T-helper 2 cell treated with Interferon-gamma antibody and Interleukin-4, amounts not matched to agents 5 μg/mL and 100 μg/mL, for 36 hours (primary cell): ENCODE measurements around the gene RNF114.
"Not testable (repeated sequence)": the region's sequence is repeated elsewhere in the genome, so short reads cannot be mapped to it uniquely, and the experiment has no call there.

Experiments used
- DNase-seq: peaks from one replicate; pipeline ENCODE4 v3.0.0; 2021; ENCODE audit warnings: low spot score
- H3K27ac Mint-ChIP-seq: one replicate; pipeline ENCODE4 v1.8.0; 2021; ENCODE audit warnings: mild to moderate bottlenecking, mixed read lengths
- H3K27me3 Mint-ChIP-seq: one replicate; pipeline ENCODE4 v1.8.0; 2021; ENCODE audit warnings: low read depth, mixed read lengths
- H3K36me3 Mint-ChIP-seq: one replicate; pipeline ENCODE4 v1.8.0; 2021; ENCODE audit warnings: low read depth, mixed read lengths
- H3K4me1 Mint-ChIP-seq: one replicate; pipeline ENCODE4 v1.8.0; 2021; ENCODE audit warnings: low read depth, mixed read lengths
- H3K4me3 Mint-ChIP-seq: one replicate; pipeline ENCODE4 v1.8.0; 2022; ENCODE audit warnings: mild to moderate bottlenecking, moderate library complexity, mixed read lengths
- H3K9me3 Mint-ChIP-seq: one replicate; pipeline ENCODE4 v1.8.0; 2021; ENCODE audit warnings: mixed read lengths

RNF114 gene

DNA sequence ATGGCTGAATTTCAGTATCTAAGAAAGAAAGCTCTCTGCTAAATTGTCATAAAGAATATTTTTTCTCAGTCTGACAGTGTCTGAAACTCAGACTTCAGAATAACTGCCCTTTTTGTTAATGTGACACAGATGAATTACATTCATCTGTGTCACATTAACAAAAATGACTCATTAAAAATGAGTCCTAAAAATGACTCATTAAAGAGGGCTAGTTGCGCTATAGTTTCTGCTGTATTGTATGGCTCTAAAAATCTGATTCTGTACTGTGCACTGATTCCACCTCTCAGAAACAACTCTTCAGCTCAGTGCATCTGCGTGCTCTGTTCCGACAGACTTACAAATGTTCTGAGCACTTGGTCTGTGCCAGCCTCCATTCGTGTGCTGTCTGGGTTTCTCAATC lies 15.0 kb downstream of the RNF114 start:
- Mint-ChIP-seq H3K9me3 (no peaks in the 10 kb centered on the region), H3K27me3 (no peaks in the 10 kb centered on the region), H3K4me1 (no peaks in the 10 kb centered on the region), H3K36me3 (peaks cover 57% of the 10 kb centered on the region), H3K27ac (no peak overlapping the region), H3K4me3 (no peak overlapping the region)
- no peak for DNase-seq

GRCh38 chr20:49955167-49955566 lies 19.0 kb downstream of the RNF114 start:
- DNase-seq = no peak

GRCh38 chr20:49955830-49956396 lies 19.7 kb downstream of the RNF114 start:
- not testable (repeated sequence) for H3K4me1 Mint-ChIP-seq, H3K4me3 Mint-ChIP-seq, H3K27ac Mint-ChIP-seq, H3K9me3 Mint-ChIP-seq, H3K27me3 Mint-ChIP-seq, DNase-seq
- H3K36me3 Mint-ChIP-seq = peaks cover 33% of the 10 kb centered on the region

More at GRCh38 chr20:49955167-49955566, 19.0 kb downstream of the RNF114 start:
- Mint-ChIP-seq H3K4me3 (no peak overlapping the region), H3K27ac (no peak overlapping the region), H3K9me3 (no peaks in the 10 kb centered on the region), H3K36me3 (peaks cover 39% of the 10 kb centered on the region), H3K27me3 (no peaks in the 10 kb centered on the region), H3K4me1 (no peaks in the 10 kb centered on the region)

- no peaks in the 10 kb centered on the region for H3K27me3 Mint-ChIP-seq
- no peak overlapping the region for H3K4me3 Mint-ChIP-seq
- DNase-seq = no peak
- H3K4me1 Mint-ChIP-seq = no peaks in the 10 kb centered on the region
- H3K36me3 Mint-ChIP-seq = peaks cover 28% of the 10 kb centered on the region
- no peaks in the 10 kb centered on the region for H3K9me3 Mint-ChIP-seq
- no peak overlapping the region for H3K27ac Mint-ChIP-seq
Observed at GRCh38 chr20:49956689-49957088, 20.5 kb downstream of the RNF114 start.

- H3K9me3 Mint-ChIP-seq, DNase-seq, H3K27me3 Mint-ChIP-seq, H3K27ac Mint-ChIP-seq, H3K4me3 Mint-ChIP-seq, H3K4me1 Mint-ChIP-seq: not testable (repeated sequence)
- H3K36me3 Mint-ChIP-seq = peaks cover 23% of the 10 kb centered on the region
Observed at GRCh38 chr20:49957089-49957938, 21.1 kb downstream of the RNF114 start.

- H3K27ac Mint-ChIP-seq = no peak overlapping the region
- no peaks in the 10 kb centered on the region for H3K4me1 Mint-ChIP-seq
- peaks cover 10% of the 10 kb centered on the region for H3K36me3 Mint-ChIP-seq
Observed at GRCh38 chr20:49961413-49961812, 25.2 kb downstream of the RNF114 start.

GRCh38 chr20:49964964-49965780 lies 29.0 kb downstream of the RNF114 start:
- Mint-ChIP-seq H3K27ac (no peak overlapping the region), H3K36me3 (no peaks in the 10 kb centered on the region), H3K9me3 (no peaks in the 10 kb centered on the region), H3K4me3 (no peak overlapping the region), H3K27me3 (no peaks in the 10 kb centered on the region), H3K4me1 (no peaks in the 10 kb centered on the region)
- no peak for DNase-seq

More at GRCh38 chr20:49961413-49961812, 25.2 kb downstream of the RNF114 start:
- H3K9me3 Mint-ChIP-seq = no peaks in the 10 kb centered on the region
- no peak overlapping the region for H3K4me3 Mint-ChIP-seq
- no peaks in the 10 kb centered on the region for H3K27me3 Mint-ChIP-seq
- DNase-seq = no peak

- H3K27me3 Mint-ChIP-seq = no peaks in the 10 kb centered on the region
- no peaks in the 10 kb centered on the region for H3K9me3 Mint-ChIP-seq
- H3K4me1 Mint-ChIP-seq = no peaks in the 10 kb centered on the region
- no peaks in the 10 kb centered on the region for H3K36me3 Mint-ChIP-seq
- DNase-seq = no peak
- no peak overlapping the region for H3K27ac Mint-ChIP-seq
- no peak overlapping the region for H3K4me3 Mint-ChIP-seq
Observed at GRCh38 chr20:49965781-49966305, 29.6 kb downstream of the RNF114 start.

DNA sequence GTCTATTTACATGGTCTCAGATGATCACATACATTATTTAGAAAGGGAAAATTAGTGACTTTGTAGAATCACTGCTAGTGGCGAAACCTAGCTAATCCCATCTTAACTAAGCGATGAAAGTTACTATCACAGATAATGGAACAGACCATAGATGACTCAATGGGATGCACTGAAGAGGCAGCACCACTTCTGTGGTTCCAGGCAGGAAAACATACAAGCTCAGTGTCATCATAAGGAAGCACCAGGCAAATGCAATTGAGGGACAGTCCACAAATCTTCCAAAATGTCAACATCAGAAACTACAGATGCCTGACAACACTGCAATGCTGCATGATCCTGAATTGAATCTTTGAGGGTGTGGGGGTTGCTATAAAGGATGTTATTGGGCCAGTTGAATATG lies 30.7 kb downstream of the RNF114 start:
- Mint-ChIP-seq H3K9me3 (no peaks in the 10 kb centered on the region), H3K4me1 (no peaks in the 10 kb centered on the region), H3K4me3 (no peak overlapping the region), H3K27ac (no peak overlapping the region), H3K27me3 (no peaks in the 10 kb centered on the region), H3K36me3 (no peaks in the 10 kb centered on the region)
- no peak for DNase-seq

DNA sequence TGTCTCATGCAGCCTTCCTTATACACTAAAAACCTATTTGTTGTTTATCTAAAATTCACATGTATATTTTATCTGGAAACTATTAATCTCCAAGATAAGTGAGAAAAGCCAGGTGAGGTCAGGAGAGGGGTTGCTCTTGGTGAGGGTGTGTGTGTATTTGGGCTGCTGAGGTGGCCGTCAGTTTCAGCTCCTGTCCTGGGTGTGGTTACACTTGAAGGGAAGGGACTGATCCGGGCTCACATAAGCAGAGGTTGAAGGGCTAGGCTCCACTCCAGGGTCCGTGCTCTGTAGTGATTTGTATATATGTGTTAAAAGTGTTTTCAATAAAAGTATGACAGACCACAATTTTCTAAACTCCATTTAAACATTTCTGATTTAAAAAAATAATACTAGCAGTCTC lies 33.0 kb downstream of the RNF114 start:
- no peak for DNase-seq
- no peak overlapping the region for H3K4me3 Mint-ChIP-seq
- H3K27me3 Mint-ChIP-seq = no peaks in the 10 kb centered on the region
- H3K4me1 Mint-ChIP-seq = no peaks in the 10 kb centered on the region
- no peaks in the 10 kb centered on the region for H3K36me3 Mint-ChIP-seq
- no peak overlapping the region for H3K27ac Mint-ChIP-seq
- H3K9me3 Mint-ChIP-seq = no peaks in the 10 kb centered on the region

DNA sequence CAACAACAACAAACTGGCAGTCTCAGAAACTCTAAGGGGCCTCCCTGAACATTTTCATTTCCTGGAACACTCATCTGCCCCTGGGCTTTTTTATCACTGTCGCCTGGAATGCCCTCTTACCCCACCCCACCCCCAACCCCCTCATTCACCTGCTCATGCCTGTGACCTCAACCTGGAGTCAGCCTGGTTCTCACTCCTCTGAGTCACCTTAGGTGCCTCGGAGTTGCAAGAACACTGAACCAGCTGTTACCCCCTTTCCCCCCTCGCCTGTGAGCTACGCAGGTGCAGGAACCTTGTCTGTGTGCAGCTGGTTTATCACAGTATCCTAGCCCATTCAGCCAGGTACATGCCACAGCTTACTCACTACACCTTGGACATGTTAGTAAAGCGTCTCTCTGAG lies 33.7 kb downstream of the RNF114 start:
- no peaks in the 10 kb centered on the region for H3K9me3 Mint-ChIP-seq
- no peak for DNase-seq
- no peaks in the 10 kb centered on the region for H3K36me3 Mint-ChIP-seq
- H3K27me3 Mint-ChIP-seq = no peaks in the 10 kb centered on the region
- H3K27ac Mint-ChIP-seq = no peak overlapping the region
- H3K4me3 Mint-ChIP-seq = no peak overlapping the region
- no peaks in the 10 kb centered on the region for H3K4me1 Mint-ChIP-seq

GRCh38 chr20:49970498-49970897 lies 34.3 kb downstream of the RNF114 start:
- DNase-seq = no peak
- Mint-ChIP-seq H3K4me1 (no peaks in the 10 kb centered on the region), H3K4me3 (no peak overlapping the region), H3K27ac (no peak overlapping the region), H3K27me3 (no peaks in the 10 kb centered on the region), H3K36me3 (no peaks in the 10 kb centered on the region), H3K9me3 (no peaks in the 10 kb centered on the region)

- Mint-ChIP-seq H3K4me3 (no peak overlapping the region), H3K36me3 (no peaks in the 10 kb centered on the region), H3K9me3 (no peaks in the 10 kb centered on the region), H3K27me3 (no peaks in the 10 kb centered on the region), H3K27ac (no peak overlapping the region), H3K4me1 (no peaks in the 10 kb centered on the region)
- DNase-seq = no peak
Observed at GRCh38 chr20:49973981-49974380, 37.8 kb downstream of the RNF114 start.

GRCh38 chr20:49976542-49976941 lies 40.3 kb downstream of the RNF114 start:
- no peak for DNase-seq
- peaks cover 18% of the 10 kb centered on the region for H3K27me3 Mint-ChIP-seq
- no peak overlapping the region for H3K27ac Mint-ChIP-seq
- H3K9me3 Mint-ChIP-seq = no peaks in the 10 kb centered on the region
- H3K4me3 Mint-ChIP-seq = no peak overlapping the region
- H3K36me3 Mint-ChIP-seq = no peaks in the 10 kb centered on the region
- peaks cover 5% of the 10 kb centered on the region for H3K4me1 Mint-ChIP-seq
